AG10803 (cell line): Measurements from ENCODE around the gene SEC14L5.
"Not testable (repeated sequence)": the region's sequence is repeated elsewhere in the genome, so short reads cannot be mapped to it uniquely, and the experiment has no call there.

Experiments used
- DNase-seq: peaks from one replicate; pipeline ENCODE4 v3.0.0; 2010; ENCODE audit warnings: low read depth
- H3K4me3 ChIP-seq: 2 replicates; pipeline ENCODE4 v1.5.1; 2011; ENCODE audit warnings: mild to moderate bottlenecking, low read length, control low read depth
- CTCF ChIP-seq: conservative IDR thresholded peaks from 2 replicates; pipeline ENCODE4 v1.5.1; 2011; ENCODE audit warnings: mild to moderate bottlenecking, low read length, control low read depth, inconsistent platforms

The SEC14L5 gene

DNA sequence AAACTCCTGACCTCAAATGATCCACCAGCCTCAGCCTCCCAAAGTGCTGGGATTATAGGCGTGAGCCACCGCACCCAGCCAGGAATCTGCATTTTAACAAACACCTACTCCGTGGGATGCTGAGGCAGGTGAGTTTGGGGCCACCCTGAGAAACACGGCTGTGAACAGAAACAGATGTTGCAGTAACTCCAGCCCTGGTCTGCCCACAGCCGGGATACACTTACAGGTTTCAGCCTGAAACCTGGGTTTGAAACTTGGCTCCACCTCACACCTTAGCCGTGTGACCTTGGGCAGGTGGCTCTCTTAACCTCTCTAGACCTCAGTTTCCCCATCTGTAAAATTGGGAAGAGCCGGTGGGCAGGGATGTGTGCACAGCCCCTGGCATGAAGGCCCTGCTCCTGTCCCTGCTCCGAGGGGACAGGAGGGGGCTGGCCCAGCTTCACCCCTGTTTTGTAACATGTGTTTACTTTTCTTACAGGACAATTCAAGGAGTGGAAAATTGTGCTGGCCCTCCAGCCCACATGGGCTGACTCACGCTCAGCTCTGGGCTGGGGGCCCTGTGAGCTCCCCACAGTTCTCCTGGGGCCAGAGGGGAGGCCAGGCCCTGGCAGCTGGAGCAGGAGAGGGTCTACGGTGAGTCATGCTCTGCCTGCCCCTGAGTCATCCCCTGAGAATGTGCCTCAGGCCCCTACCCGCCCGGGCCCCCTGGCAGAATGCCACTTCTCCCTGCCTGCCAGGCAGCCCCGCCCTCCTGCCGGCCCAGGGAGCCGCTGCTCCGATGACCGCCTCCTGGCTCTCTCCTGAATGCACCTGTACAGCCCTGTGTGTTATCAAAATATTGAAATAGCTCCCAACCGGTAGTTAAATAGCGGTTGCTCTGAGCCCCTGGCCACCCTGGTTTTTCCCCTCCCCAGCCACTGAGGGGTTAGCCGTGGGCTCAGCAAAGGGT is 13.5 kb upstream of the SEC14L5 start:
- H3K4me3 ChIP-seq: peak overlapping the region; percentile 5; the same call in 1 of the 2 replicates
- no peak for TF ChIP-seq CTCF
- peak; percentile 96 for DNase-seq

GRCh38 chr16:4945560-4946502 is 12.3 kb upstream of the SEC14L5 start:
- no peak overlapping the region for H3K4me3 ChIP-seq
- no peak for TF ChIP-seq CTCF
- peak; percentile 19 for DNase-seq

DNA sequence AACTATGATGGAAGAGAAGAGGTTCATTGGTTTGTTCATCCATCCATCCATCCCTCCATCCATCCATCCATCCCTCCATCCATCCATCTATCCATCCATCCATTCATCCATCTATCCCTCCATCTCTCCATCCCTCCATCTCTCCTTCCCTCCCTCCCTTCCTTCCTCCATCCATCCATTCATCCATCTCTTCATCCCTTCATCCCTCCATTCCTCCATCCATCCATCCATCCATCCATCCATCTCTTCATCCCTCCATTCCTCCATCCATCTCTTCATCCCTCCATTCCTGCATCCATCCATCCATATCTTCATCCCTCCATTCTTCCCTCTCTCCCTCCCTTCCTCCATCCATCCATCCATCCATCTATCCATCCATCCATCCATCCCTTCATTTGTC is 11.2 kb upstream of the SEC14L5 start:
- TF ChIP-seq CTCF: no peak
- DNase-seq: no peak

DNA sequence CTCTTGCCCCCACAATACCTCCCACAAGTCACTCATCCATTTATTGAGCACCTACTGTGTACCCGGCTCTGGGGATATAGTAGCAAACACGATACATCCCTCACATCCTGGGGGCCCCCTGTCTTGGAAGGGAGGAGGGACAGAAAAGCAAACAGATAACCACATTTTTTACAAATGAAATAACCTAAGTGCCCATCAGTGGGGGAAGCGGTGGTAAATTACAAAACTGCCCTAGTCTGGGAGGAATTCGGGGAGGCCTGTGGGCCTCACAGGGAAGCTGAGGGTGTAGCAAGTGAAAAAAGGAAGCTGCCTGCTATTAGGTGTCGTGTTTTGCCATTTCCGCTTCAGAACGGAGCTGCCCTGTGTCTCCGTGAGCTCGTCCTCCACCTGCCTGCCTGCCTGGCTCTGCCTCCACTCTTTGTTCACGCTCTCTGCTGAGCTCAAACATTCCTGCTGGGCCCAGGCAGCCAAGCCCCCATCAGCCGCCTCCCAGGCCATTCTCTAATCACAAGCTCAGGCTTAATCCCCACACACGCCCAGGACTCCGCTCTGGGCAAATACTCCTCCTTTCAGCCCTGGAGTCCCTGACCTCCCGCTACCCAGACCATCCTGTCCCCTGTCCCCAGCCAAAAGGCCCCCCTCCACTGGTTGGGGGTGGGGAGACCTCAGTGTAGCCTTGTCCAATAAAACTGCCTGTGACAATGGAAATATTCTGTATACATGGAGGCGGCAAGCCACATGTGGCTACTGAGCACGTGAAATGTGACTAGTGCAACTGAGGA is 10.2 kb upstream of the SEC14L5 start:
- DNase-seq: no peak
- no peak overlapping the region for H3K4me3 ChIP-seq
- TF ChIP-seq CTCF: no peak

More for the DNA sequence above, 11.2 kb upstream of the SEC14L5 start:
- no peak overlapping the region for H3K4me3 ChIP-seq

GRCh38 chr16:4948903-4949766 is 9.0 kb upstream of the SEC14L5 start:
- no peak for DNase-seq
- TF ChIP-seq CTCF: no peak
- no peak overlapping the region for H3K4me3 ChIP-seq

- no peak overlapping the region for H3K4me3 ChIP-seq
- no peak for DNase-seq
- no peak for TF ChIP-seq CTCF
These were observed 8.1 kb upstream of the SEC14L5 start for GRCh38 chr16:4949986-4950385.

DNA sequence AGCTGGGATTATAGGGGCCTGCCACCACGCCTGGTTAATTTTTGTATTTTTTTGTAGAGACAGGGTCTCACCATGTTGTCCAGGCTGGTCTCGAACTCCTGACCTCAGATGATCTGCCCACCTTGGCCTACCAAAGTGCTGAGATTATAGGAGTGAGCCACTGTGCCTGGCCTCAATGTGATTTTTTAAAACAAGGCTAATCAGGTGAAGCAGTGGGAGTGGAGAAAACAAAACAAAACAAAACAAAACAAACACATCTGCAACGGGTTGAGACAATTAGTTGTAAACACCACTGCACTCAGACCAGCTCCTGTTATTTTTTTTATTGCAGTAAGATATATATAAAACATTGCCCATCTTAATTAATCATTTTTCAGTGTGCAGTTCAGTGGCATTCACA is 6.5 kb upstream of the SEC14L5 start:
- H3K4me3 ChIP-seq, DNase-seq: not testable (repeated sequence)
